Activated CD8-positive, alpha-beta T cell treated with anti-CD3 and anti-CD28 coated beads for 36 hours (primary cell): ENCODE results near the gene VIPR1. TPM values are rescaled to one million over a fixed set of nuclear protein-coding genes. Genes with fewer than 3 reads are reported as not detected.
"Not testable (repeated sequence)": the region's sequence is repeated elsewhere in the genome, so short reads cannot be mapped to it uniquely, and the experiment has no call there.

Source experiments
- ATAC-seq: fragments of 200-7000 bp; cut with Tn5 transposase; one replicate; pipeline ENCODE4 v1.10.0; 2021; ENCODE audit warnings: mild to moderate bottlenecking, moderate library complexity
- CTCF ChIA-PET: fragments of 350-600 bp; sonication (Branson Sonifier 250); formaldehyde crosslinking; loops from one replicate; lab custom pipeline; 2021; ENCODE audit warnings: antibody characterized with exemption; lab: Charles Lee
- POLR2A ChIA-PET: fragments of 350-600 bp; sonication (Branson Sonifier 250); formaldehyde crosslinking; loops from one replicate; lab custom pipeline; 2021; ENCODE audit warnings: antibody characterized with exemption; lab: Charles Lee
- DNase-seq: peaks from one replicate; pipeline ENCODE4 v3.0.0-alpha.2; 2020
- H3K27ac Mint-ChIP-seq: one replicate; pipeline ENCODE4 v1.8.0; 2021; ENCODE audit warnings: mild to moderate bottlenecking, mixed read lengths
- H3K27me3 Mint-ChIP-seq: one replicate; pipeline ENCODE4 v1.8.0; 2021; ENCODE audit warnings: mixed read lengths
- H3K36me3 Mint-ChIP-seq: one replicate; pipeline ENCODE4 v1.8.0; 2021; ENCODE audit warnings: low read depth, mixed read lengths
- H3K4me1 Mint-ChIP-seq: one replicate; pipeline ENCODE4 v1.8.0; 2021; ENCODE audit warnings: low read depth, mixed read lengths
- H3K4me3 Mint-ChIP-seq: one replicate; pipeline ENCODE4 v1.8.0; 2021; ENCODE audit warnings: mild to moderate bottlenecking, moderate library complexity, mixed read lengths
- H3K9me3 Mint-ChIP-seq: one replicate; pipeline ENCODE4 v1.8.0; 2021; ENCODE audit warnings: mixed read lengths
- intact Hi-C: fragments of 100-400 bp; cut with micrococcal nuclease; formaldehyde crosslinking; loops from one replicate; pipeline ENCODE4 v1.10.0; 2022
- total RNA-seq, 2 experiments: library from RNA; stranded (reverse); gene quantifications; one replicate each; pipeline ENCODE4 v1.2.3, GENCODE V29; 2021
- TF ChIP-seq, protein P1 (sequence below): fragments of 200-600 bp; IDR thresholded peaks from one replicate; pipeline ENCODE4 v1.8.0; 2022; ENCODE audit warnings: antibody characterized with exemption, mild to moderate bottlenecking

The VIPR1 gene
- total RNA-seq, 2 experiments from 2014 or later: 8.5 to 9.0 TPM

DNA sequence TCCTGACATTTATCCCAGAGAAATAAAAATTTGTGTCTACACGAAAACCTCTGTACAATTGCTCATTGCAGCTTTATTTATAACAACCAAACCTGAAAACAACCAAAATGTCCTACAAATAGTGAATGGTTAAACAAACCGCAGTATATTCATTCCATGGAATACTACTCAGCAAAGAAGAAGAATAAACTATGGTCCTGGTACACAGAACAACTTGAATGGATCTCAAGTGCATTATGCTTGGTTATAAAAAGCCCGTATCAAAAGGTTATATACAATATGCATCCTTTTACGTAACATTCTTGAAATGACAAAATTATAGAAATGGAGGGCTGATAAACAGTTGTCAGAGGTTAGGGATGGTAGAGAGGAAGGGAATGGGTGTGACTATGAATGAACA lies 75.6 kb downstream of the VIPR1 start:
- H3K4me1 Mint-ChIP-seq: peaks cover 43% of the 10 kb centered on the region
- H3K4me3 Mint-ChIP-seq: no peak overlapping the region
- ChIA-PET CTCF (interaction anchor here (2.1 kb wide), 1 partner anchor 30 kb away, joined by 9 read pairs; no protein-coding TSS in a partner anchor), POLR2A (no interaction called here)
- ATAC-seq (no peak), DNase-seq (no peak)
- intact Hi-C loops: no loop called here
- TF ChIP-seq, protein P1, sequence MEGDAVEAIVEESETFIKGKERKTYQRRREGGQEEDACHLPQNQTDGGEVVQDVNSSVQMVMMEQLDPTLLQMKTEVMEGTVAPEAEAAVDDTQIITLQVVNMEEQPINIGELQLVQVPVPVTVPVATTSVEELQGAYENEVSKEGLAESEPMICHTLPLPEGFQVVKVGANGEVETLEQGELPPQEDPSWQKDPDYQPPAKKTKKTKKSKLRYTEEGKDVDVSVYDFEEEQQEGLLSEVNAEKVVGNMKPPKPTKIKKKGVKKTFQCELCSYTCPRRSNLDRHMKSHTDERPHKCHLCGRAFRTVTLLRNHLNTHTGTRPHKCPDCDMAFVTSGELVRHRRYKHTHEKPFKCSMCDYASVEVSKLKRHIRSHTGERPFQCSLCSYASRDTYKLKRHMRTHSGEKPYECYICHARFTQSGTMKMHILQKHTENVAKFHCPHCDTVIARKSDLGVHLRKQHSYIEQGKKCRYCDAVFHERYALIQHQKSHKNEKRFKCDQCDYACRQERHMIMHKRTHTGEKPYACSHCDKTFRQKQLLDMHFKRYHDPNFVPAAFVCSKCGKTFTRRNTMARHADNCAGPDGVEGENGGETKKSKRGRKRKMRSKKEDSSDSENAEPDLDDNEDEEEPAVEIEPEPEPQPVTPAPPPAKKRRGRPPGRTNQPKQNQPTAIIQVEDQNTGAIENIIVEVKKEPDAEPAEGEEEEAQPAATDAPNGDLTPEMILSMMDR: no peak
- H3K27ac Mint-ChIP-seq: no peak overlapping the region
- H3K36me3 Mint-ChIP-seq: peaks cover 39% of the 10 kb centered on the region
- H3K9me3 Mint-ChIP-seq: peaks cover 18% of the 10 kb centered on the region
- H3K27me3 Mint-ChIP-seq: no peaks in the 10 kb centered on the region

DNA sequence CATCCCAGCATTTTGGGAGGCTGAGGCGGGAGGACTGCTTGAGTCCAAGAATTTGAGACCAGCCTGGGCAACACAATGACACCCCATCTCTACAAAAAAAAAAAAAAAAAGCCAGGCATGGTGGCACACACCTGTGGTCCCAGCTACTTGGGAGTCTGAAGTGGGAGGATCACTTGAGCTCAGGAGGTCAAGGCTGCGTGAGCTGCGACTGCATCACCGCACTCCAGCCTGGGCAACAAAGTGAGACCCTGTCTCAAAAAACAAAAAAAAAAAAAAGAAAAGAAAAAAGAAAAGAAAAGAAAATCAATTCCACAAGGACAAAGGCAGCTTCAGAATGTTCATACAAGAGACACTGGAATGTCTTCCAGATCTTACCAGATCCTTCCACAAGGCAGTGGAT lies 76.9 kb downstream of the VIPR1 start:
- H3K36me3 Mint-ChIP-seq: peaks cover 32% of the 10 kb centered on the region
- peaks cover 13% of the 10 kb centered on the region for H3K9me3 Mint-ChIP-seq
- H3K4me3 Mint-ChIP-seq, intact Hi-C loops, H3K27me3 Mint-ChIP-seq, ATAC-seq, H3K27ac Mint-ChIP-seq, DNase-seq, POLR2A ChIA-PET: not testable (repeated sequence)
- H3K4me1 Mint-ChIP-seq: peaks cover 49% of the 10 kb centered on the region
- CTCF ChIA-PET: interaction anchor here (2.1 kb wide), 1 partner anchor 32 kb away, joined by 9 read pairs; no protein-coding TSS in a partner anchor

DNA sequence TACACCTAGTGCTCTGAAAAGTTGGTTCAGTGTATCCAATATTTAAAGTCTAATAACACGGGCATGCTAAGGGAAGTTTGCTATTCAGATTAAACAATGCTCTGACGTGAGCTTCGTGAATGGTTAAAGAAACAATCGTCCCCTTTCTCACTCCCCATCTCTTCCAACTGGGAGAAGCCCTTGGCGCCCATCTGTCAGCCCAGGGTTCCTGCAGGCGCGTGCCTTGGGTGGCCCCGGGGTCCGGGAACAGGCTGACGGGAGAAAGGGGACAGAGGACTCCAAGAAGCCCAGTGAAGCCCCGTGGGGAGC lies 78.9 kb downstream of the VIPR1 start:
- CTCF ChIA-PET: interaction anchor here (1.5 to 5.4 kb wide), 6 partner anchors 20 to 163 kb away, joined by 7 to 31 read pairs (median 9); partner anchors contain the start of genes NKTR and VIPR1
- H3K9me3 Mint-ChIP-seq: peaks cover 1% of the 10 kb centered on the region
- H3K27ac Mint-ChIP-seq: peak overlapping the region; percentile 77
- TF ChIP-seq, protein P1: no peak
- peaks cover 17% of the 10 kb centered on the region for H3K36me3 Mint-ChIP-seq
- POLR2A ChIA-PET: interaction anchor here (0.7 to 3.9 kb wide), 5 partner anchors 11 to 79 kb away, joined by 4 to 46 read pairs (median 11); partner anchors contain the start of genes NKTR, SS18L2 and VIPR1
- peak overlapping the region; percentile 90 for H3K4me3 Mint-ChIP-seq
- no peak for DNase-seq
- peaks cover 48% of the 10 kb centered on the region for H3K4me1 Mint-ChIP-seq
- ATAC-seq: no peak
- intact Hi-C loops: loop anchor here (10.0 kb wide), 1 partner anchor 163 kb away; no protein-coding TSS in a partner anchor
- H3K27me3 Mint-ChIP-seq: no peaks in the 10 kb centered on the region

DNA sequence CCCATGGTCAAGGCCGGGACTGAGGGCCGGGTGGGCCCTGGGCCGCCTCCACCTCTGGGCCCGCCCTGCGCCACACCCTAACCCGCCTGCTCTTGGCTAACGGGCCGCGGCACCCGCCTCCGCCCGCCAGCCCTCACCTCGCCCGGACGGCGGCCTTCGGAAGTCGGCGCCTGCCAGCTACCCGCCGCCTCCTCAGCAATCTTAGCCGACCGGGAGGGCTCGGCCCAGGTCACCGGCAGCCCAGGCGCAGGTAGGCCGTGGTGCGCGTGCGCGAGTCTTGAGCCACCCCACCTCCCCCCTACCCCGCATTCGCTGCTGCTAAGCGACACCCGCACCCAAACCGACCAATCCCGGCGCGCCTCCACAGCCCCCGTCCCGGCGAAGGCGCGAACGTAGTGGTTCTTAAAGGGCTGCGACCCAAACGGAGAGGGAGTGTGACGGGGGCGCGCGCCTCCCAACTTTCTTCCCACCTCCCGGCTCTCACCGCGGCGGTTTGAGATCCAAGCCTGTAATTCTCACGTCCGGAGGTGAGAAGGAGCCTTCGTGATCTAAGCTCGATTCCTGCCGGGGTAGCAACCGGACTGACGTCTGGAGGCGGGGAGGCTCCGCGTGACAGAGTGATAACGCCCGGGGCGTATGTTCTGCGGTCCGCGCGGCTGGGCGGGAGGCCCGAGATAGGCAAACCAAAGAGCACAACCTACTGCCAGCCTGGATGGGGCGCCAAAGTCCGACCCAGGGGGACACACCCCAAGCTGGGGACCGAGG lies 79.4 kb downstream of the VIPR1 start, which contains the start of gene SEC22C:
Gene SEC22C, minus strand, starts transcription at position 259 of the 765 bp plus-strand sequence. CDS start 12,921 bp downstream, outside the sequence.
- intact Hi-C loops: loop anchor here (10.0 kb wide), 1 partner anchor 163 kb away; no protein-coding TSS in a partner anchor
- ATAC-seq: peak; percentile 94
- H3K27me3 Mint-ChIP-seq: no peaks in the 10 kb centered on the region
- peaks cover 14% of the 10 kb centered on the region for H3K36me3 Mint-ChIP-seq
- TF ChIP-seq, protein P1: no peak
- H3K27ac Mint-ChIP-seq: peak within 1 kb of the TSS; percentile 96
- ChIA-PET CTCF (interaction anchor here (0.6 to 5.4 kb wide), 14 partner anchors 10 to 162 kb away, joined by 3 to 31 read pairs (median 5); partner anchors contain the start of gene VIPR1), POLR2A (interaction anchor here (0.6 to 3.9 kb wide), 7 partner anchors 11 to 164 kb away, joined by 3 to 46 read pairs (median 6); partner anchors contain the start of genes NKTR, SS18L2 and VIPR1)
- H3K9me3 Mint-ChIP-seq: peaks cover 1% of the 10 kb centered on the region
- peak; percentile 97 for DNase-seq
- peaks cover 48% of the 10 kb centered on the region for H3K4me1 Mint-ChIP-seq
- H3K4me3 Mint-ChIP-seq: peak within 1 kb of the TSS; percentile 90

DNA sequence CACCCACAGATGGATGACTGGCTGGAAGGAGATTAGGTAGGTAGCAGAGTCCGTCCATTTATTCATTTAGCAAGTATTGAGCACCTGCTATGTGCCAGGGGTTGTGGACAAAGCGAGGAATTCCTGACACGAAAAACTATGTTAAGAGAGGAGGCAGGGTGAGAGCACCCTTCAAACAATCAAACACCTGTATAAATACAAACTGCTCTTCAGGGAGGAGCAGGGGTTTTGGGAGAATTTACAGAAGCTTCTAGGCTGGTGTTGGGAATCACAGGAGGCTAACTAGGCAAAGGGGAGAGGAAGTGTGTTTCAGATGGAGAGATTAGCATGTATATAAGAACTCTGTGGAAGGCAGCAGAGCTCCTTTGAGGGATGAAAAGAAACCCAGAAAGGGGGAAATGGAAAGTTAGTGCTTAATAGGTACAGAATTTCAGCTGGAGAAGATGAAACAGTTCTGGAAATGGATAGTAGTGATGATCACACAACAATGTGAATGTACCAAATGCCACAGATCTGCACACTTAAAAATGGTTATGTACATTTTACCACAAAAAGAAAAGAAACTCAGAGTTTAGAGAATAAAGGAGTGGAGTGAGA lies 80.1 kb downstream of the VIPR1 start:
- H3K4me1 Mint-ChIP-seq: peaks cover 42% of the 10 kb centered on the region
- TF ChIP-seq, protein P1: peak; percentile 32
- ChIA-PET CTCF (interaction anchor here (1.1 to 5.4 kb wide), 13 partner anchors 9 to 162 kb away, joined by 3 to 31 read pairs (median 5); partner anchors contain the start of gene VIPR1), POLR2A (interaction anchor here (1.4 to 3.9 kb wide), 5 partner anchors 10 to 163 kb away, joined by 4 to 46 read pairs (median 11); partner anchors contain the start of genes NKTR and SS18L2)
- intact Hi-C loops: loop anchor here (10.0 kb wide), 1 partner anchor 162 kb away; no protein-coding TSS in a partner anchor
- H3K4me3 Mint-ChIP-seq: peak overlapping the region; percentile 90
- ATAC-seq: no peak
- peak overlapping the region; percentile 96 for H3K27ac Mint-ChIP-seq
- no peak for DNase-seq
- peaks cover 10% of the 10 kb centered on the region for H3K36me3 Mint-ChIP-seq
- H3K27me3 Mint-ChIP-seq: no peaks in the 10 kb centered on the region
- peaks cover 1% of the 10 kb centered on the region for H3K9me3 Mint-ChIP-seq
